ENCODE results near the gene ABCG1. TPM values are rescaled to one million over a fixed set of nuclear protein-coding genes. Genes with fewer than 3 reads are reported as not detected.

The ABCG1 gene
- total and polyA plus RNA-seq, 2 donors (not counting 3 experiments of a cell fraction or from before 2014, with no cell fraction given): 6.7 to 19.6 TPM

DNA sequence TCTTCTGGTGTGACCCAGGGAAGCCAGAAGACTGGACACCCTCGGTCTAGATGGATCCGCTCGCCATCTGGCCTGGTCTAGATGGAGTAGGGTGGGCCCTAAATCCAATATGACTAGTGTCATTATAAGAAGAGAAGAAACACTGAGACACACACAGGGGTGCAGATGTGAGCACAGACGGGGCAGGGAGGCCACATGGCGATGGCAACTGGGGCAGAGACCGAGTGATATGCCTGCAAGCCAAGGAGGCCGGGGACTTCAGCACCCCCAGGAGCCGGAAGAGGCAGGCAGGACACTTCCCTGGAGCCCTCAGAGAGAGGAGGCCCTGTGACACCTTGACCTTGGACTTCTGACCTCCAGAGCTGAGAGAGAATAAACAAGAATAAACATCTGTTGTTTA is 101.9 kb downstream of the ABCG1 start:
- no TSS peak for BruUV-seq (replicated peaks)
- ChIA-PET POLR2A (no interaction called here), CTCF (no interaction called here)
- intact Hi-C loops (cut with micrococcal nuclease): no loop called here
- no peak overlapping the region for H3K9ac ChIP-seq (replicated peaks; ENCODE audit: extremely low read depth, insufficient read depth, low read length)
- no peaks in the 10 kb centered on the region for H3K36me3 ChIP-seq (ENCODE audit: control insufficient read depth in 2 of 2, extremely low read depth in 1 of 2, insufficient read depth in 2 of 2, low read length in 2 of 2)
- no peak overlapping the region for H3K4me3 ChIP-seq (replicated peaks in 1 of 3; ENCODE audit: insufficient read depth in 1 of 3, low read depth in 1 of 3, low read length in 3 of 3)
- FAIRE-seq (no peak), DNase-seq (ENCODE audit: low read depth, low spot score) (no peak)
- H3K27ac ChIP-seq (ENCODE audit: insufficient read depth, low read depth, low read length): no peak overlapping the region
- H4K20me1 ChIP-seq (replicated peaks; ENCODE audit: control insufficient read depth, extremely low read depth, insufficient read depth, low read length): no peaks in the 10 kb centered on the region
- dilution Hi-C loops (cut with MboI; ENCODE audit: extremely low pct_ligation_motif_present, low sequenced_read_pairs): no loop called here
- no peaks in the 10 kb centered on the region for H3K4me1 ChIP-seq (ENCODE audit: control insufficient read depth, extremely low read depth, insufficient read depth, low read length)
- no peaks in the 10 kb centered on the region for H3K79me2 ChIP-seq (ENCODE audit: control insufficient read depth, insufficient read depth, low read length)
- no peak for TF ChIP-seq GATA2 (IDR thresholded peaks at IDR 0.05; ENCODE audit: insufficient read depth, insufficient read length, low read depth, low read length)
- TF ChIP-seq MYC (IDR thresholded peaks at IDR 0.05; ENCODE audit: low read depth, low read length): no peak
- no peak for TF ChIP-seq POLR2AphosphoS5 (IDR thresholded peaks at IDR 0.05; ENCODE audit: insufficient read depth, low read depth, low read length)
- TF ChIP-seq, protein P1, sequence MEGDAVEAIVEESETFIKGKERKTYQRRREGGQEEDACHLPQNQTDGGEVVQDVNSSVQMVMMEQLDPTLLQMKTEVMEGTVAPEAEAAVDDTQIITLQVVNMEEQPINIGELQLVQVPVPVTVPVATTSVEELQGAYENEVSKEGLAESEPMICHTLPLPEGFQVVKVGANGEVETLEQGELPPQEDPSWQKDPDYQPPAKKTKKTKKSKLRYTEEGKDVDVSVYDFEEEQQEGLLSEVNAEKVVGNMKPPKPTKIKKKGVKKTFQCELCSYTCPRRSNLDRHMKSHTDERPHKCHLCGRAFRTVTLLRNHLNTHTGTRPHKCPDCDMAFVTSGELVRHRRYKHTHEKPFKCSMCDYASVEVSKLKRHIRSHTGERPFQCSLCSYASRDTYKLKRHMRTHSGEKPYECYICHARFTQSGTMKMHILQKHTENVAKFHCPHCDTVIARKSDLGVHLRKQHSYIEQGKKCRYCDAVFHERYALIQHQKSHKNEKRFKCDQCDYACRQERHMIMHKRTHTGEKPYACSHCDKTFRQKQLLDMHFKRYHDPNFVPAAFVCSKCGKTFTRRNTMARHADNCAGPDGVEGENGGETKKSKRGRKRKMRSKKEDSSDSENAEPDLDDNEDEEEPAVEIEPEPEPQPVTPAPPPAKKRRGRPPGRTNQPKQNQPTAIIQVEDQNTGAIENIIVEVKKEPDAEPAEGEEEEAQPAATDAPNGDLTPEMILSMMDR (IDR thresholded peaks at IDR 0.05; ENCODE audit: extremely low read depth in 1 of 2, insufficient read depth in 1 of 2, low read depth in 1 of 2, low read length in 2 of 2): no peak
- no peak for TF ChIP-seq JUN (IDR thresholded peaks at IDR 0.05; ENCODE audit: borderline replicate concordance, insufficient read depth, insufficient read length, low read depth)
- TF ChIP-seq EZH2 (IDR thresholded peaks at IDR 0.05; ENCODE audit: borderline replicate concordance, low read depth, low read length, severe bottlenecking): no peak
- TF ChIP-seq, protein P2, sequence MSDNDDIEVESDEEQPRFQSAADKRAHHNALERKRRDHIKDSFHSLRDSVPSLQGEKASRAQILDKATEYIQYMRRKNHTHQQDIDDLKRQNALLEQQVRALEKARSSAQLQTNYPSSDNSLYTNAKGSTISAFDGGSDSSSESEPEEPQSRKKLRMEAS (IDR thresholded peaks at IDR 0.05; ENCODE audit: insufficient read depth, insufficient read length): no peak
- no peak for TF ChIP-seq FOS (IDR thresholded peaks at IDR 0.05; ENCODE audit: borderline replicate concordance, insufficient read depth, low read length)
- no peak for TF ChIP-seq POLR2A (IDR thresholded peaks at IDR 0.05; ENCODE audit: low read depth, low read length)
- H2AFZ ChIP-seq (ENCODE audit: low read depth, low read length): no peak overlapping the region
- peaks cover 0 to 11% of the 10 kb centered on the region in 2 experiments for H3K27me3 ChIP-seq (ENCODE audit: control insufficient read depth in 2 of 2, insufficient read depth in 2 of 2, low read length in 2 of 2)
- H3K9me1 ChIP-seq (replicated peaks; ENCODE audit: control insufficient read depth, extremely low read depth, insufficient read depth, low read length): no peaks in the 10 kb centered on the region
- no peaks in the 10 kb centered on the region for H3K9me3 ChIP-seq (replicated peaks; ENCODE audit: control insufficient read depth, insufficient read depth, low read length)
- no peak overlapping the region for H3K4me2 ChIP-seq (ENCODE audit: insufficient read depth, low read length)

Measured in endothelial cell of umbilical vein (primary cell).